Body of pancreas (tissue), 4 donors: Measurements from ENCODE around the gene FOXK2. TPM values are rescaled to one million over a fixed set of nuclear protein-coding genes. Genes with fewer than 3 reads are reported as not detected.

Source experiments
- ATAC-seq: fragments of 150-250 bp; one replicate; pipeline ENCODE4 v1.9.1; 2016
- DNase-seq, 4 donors: peaks; one replicate each; pipeline ENCODE4 v3.0.0-alpha.2; 2019
- H3K27ac ChIP-seq, 4 donors: fragments of 200-600 bp; sonication (generic); 1 replicate in 3 of 4; 2 replicates in 1 of 4; pipeline versions ENCODE4 v1.5.1 to v1.6.1; 2016 to 2019; ENCODE audit warnings: mild to moderate bottlenecking in 1 of 4, mixed read lengths in 1 of 4, moderate library complexity in 1 of 4
- H3K27me3 ChIP-seq, 2 donors: fragments of 200-600 bp; sonication (generic); one replicate each; pipeline ENCODE4 v1.6.0; 2016; ENCODE audit warnings: mild to moderate bottlenecking in 1 of 2
- H3K36me3 ChIP-seq, 2 donors: fragments of 200-600 bp; sonication (generic); replicated peaks in 1 of 2; 2 replicates each; pipeline ENCODE4 v1.5.1; 2016; ENCODE audit warnings: low read depth in 2 of 2; ENCODE audit not compliant: insufficient read depth in 1 of 2
- H3K4me1 ChIP-seq: fragments of 200-600 bp; sonication (generic); one replicate; pipeline ENCODE4 v1.6.0; 2016
- H3K4me3 ChIP-seq, 2 donors: fragments of 200-600 bp; sonication (generic); 1 replicate in 1 of 2; 2 replicates in 1 of 2; pipeline ENCODE4 v1.5.1; 2016 to 2019
- H3K9me3 ChIP-seq, 3 donors: fragments of 200-600 bp; sonication (generic); 1 replicate in 2 of 3; 2 replicates in 1 of 3; pipeline ENCODE4 v1.5.1; 2016
- CTCF ChIP-seq, 7 experiments: fragments of 450-650 bp in 4 of 7; fragments of 200-600 bp in 3 of 7; sonication (generic) in 3 of 7; IDR thresholded peaks; one replicate each; pipeline ENCODE4 v1.5.1; 2016 to 2019; ENCODE audit warnings: antibody characterized with exemption in 7 of 7
- POLR2A ChIP-seq, 3 donors: fragments of 450-650 bp; IDR thresholded peaks; one replicate each; pipeline ENCODE4 v1.6.1; 2016; ENCODE audit warnings: antibody characterized with exemption in 3 of 3, mild to moderate bottlenecking in 2 of 3
- WGBS, 2 donors: methylation state at CpG; one replicate each; pipeline ENCODE4 v1.1.5; 2017; 5-methylcytosine and 5-hydroxymethylcytosine counted together
- intact Hi-C: fragments of 100-400 bp; cut with DNase I; formaldehyde crosslinking; loops from one replicate; pipeline ENCODE4 v1.15.1; 2023
- total RNA-seq, 2 donors: library from RNA; depleted of rRNA; stranded (reverse); fragments of >200 nt; gene quantifications; one replicate each; pipeline ENCODE4 v1.1.0, GENCODE V29; 2016

Gene FOXK2
- total RNA-seq, 2 donors from 2014 or later, result 10.6 to 25.1 TPM

- H3K27ac ChIP-seq, result no peak overlapping the region
- no peaks in the 10 kb centered on the region for H3K4me1 ChIP-seq
- 91 to 93% methylated on average over 25 to 36 of the region's 37 CpGs for WGBS, 2 donors
These were observed 94.0 kb downstream of the FOXK2 start for GRCh38 chr17:82613283-82614094.

DNA sequence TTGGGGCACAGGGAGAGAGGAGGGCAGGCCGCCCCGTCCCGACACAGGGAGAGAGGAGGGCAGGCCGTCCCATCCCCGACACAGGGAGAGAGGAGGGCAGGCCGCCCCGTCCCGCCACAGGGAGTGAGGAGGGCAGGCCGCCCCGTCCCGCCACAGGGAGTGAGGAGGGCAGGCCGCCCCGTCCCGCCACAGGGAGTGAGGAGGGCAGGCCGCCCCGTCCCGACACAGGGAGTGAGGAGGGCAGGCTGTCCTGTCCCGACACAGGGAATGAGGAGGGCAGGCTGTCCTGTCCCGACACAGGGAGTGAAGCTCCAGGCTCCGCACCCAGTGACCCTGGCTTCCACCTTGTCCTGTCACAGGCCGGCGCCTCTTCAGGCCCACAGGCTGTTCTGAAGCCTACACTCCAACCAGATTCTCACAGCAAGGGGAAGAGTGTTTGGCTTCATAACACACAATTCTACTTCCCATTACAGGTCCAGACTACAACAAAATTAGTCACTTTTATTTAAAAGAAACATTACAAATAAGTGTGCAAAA is 94.6 kb downstream of the FOXK2 start:
- no peaks in the 10 kb centered on the region for H3K4me1 ChIP-seq
- no peak overlapping the region for H3K27ac ChIP-seq
- intact Hi-C loops, result no loop called here
- WGBS, 2 donors, result 65 to 73% methylated on average over 4 to 9 of the region's 22 CpGs
- no peak for ATAC-seq
- H3K4me3 ChIP-seq, result no peak overlapping the region
- peaks cover 16 to 42% of the 10 kb centered on the region in 2 donors for H3K36me3 ChIP-seq
- TF ChIP-seq CTCF (IDR thresholded peaks at IDR 0.05) (no peak), POLR2A (IDR thresholded peaks at IDR 0.05) (no peak)
- no peaks in the 10 kb centered on the region for H3K27me3 ChIP-seq
- DNase-seq, result no peak
- H3K9me3 ChIP-seq, result no peaks in the 10 kb centered on the region

More at GRCh38 chr17:82613283-82614094, 94.0 kb downstream of the FOXK2 start:
- intact Hi-C loops, result no loop called here
- Histone ChIP-seq H3K4me3 (no peak overlapping the region), H3K27me3 (no peaks in the 10 kb centered on the region), H3K9me3 (no peaks in the 10 kb centered on the region), H3K36me3 (peaks cover 15 to 39% of the 10 kb centered on the region in 2 donors)
- DNase-seq, result no peak
- no peak for ATAC-seq
- no peak for TF ChIP-seq CTCF (IDR thresholded peaks at IDR 0.05)

DNA sequence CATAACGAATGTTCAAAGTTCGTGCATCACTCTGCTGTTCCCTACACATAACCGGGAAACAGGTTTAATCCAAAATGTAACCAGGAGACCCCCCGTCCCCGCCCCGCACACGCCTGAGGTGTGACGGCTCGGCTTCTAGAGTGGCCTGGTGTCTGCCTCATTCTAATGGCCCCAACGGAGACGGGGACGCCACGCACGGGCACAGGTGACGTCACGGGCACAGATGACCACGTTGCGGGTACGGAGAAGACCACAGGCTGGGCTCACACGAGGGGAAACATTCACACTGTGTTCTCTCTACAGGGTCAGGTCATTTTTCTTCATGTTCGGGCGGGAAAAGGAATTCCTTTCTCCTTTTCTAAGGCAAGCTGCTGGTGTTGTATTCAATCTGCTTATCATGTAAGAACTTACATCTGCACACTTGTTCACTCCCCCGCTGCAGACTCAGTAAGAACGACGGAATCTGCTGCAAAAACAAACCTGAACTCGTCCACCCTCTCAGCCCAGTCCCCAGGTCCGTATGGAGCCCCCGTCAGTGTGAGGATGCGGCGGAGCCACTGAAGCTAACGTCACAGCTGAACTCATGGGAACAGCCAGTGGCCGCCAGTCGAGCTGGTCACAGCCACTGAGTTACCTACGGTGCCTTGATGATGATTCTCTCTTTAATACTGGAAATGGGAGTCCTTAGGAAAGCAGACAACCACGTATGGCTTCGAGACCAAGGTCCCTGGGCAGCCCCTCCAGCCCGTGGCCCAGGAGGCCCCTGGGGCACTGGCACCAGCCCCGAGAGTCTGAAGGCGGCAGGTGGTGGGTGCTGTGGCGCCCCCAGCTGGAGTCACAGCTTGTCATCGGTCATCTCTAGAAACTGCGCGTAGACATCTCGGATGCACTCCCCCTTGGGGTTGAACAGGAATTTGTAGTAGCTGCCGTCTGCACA is 95.8 kb downstream of the FOXK2 start:
- H3K4me1 ChIP-seq, result no peaks in the 10 kb centered on the region
- no peaks in the 10 kb centered on the region for H3K9me3 ChIP-seq
- H3K27me3 ChIP-seq, result no peaks in the 10 kb centered on the region
- 91% methylated on average over 32 to 45 of the region's 45 CpGs for WGBS, 2 donors
- H3K36me3 ChIP-seq, result peaks cover 26 to 48% of the 10 kb centered on the region in 2 donors
- ATAC-seq, result no peak
- no peak for TF ChIP-seq POLR2A (IDR thresholded peaks at IDR 0.05)
- DNase-seq, result no peak
- no peak overlapping the region for H3K27ac ChIP-seq
- no peak overlapping the region for H3K4me3 ChIP-seq
- intact Hi-C loops, result no loop called here

DNA sequence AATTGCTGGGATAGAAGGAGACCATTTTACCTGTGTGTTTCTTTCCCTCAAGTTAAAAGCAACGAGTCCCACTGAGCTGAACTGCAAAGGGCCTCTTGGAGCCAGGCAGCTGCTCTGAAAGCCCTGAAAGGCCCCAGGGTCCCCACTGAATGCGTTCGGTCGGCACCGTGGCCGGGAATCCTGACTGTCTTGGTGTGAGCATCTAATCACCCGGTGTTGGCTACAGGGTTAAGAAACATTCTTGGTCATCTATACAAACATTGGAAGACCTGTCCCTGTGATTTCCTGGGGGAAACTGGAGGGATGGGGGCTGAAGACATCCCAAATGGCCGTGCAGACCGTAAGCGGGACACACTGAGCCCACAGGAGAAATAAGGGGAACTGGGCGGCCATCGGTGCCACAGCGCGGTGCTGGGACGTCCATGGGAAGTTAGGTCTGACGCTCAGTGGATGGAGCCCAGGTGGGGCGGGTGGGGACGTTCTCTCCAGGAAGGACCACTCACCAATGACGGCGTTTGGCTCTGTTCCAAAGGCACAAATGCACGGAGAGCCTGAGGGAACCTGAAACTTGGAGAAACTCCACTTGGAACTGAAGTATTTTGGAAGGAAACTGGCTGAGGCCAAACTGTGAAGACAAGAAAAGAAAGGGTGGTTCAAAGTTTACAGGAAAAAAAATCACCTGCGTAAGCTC is 96.6 kb downstream of the FOXK2 start:
- no peak overlapping the region for H3K4me3 ChIP-seq
- H3K27me3 ChIP-seq, result no peaks in the 10 kb centered on the region
- peaks cover 34 to 52% of the 10 kb centered on the region in 2 donors for H3K36me3 ChIP-seq
- 84 to 88% methylated on average over 22 of the region's 22 CpGs for WGBS, 2 donors
- DNase-seq (no peak), ATAC-seq (no peak)
- no peak for TF ChIP-seq CTCF (IDR thresholded peaks at IDR 0.05)
- TF ChIP-seq POLR2A (IDR thresholded peaks at IDR 0.05), result no peak
- H3K27ac ChIP-seq, result no peak overlapping the region
- H3K9me3 ChIP-seq, result no peaks in the 10 kb centered on the region
- intact Hi-C loops, result no loop called here
- H3K4me1 ChIP-seq, result no peaks in the 10 kb centered on the region
